Measurements from ENCODE around the gene PPIF. TPM values are rescaled to one million over a fixed set of nuclear protein-coding genes. Genes with fewer than 3 reads are reported as not detected.

Gene PPIF
- total RNA-seq, 2 donors from 2014 or later, result 50.4 to 51.0 TPM

GRCh38 chr10:79303631-79304478 lies 43.4 kb upstream of the PPIF start:
- no peak overlapping the region for H3K4me3 Mint-ChIP-seq

GRCh38 chr10:79304479-79305087 lies 42.7 kb upstream of the PPIF start:
- DNase-seq, result no peak
- Histone ChIP-seq H3K9me3 (ENCODE audit: control insufficient read depth, low read length) (no peaks in the 10 kb centered on the region), H3K36me3 (ENCODE audit: control insufficient read depth, insufficient read depth, low read length) (peaks cover 61% of the 10 kb centered on the region), H3K27ac (ENCODE audit: low read depth, low read length) (no peak overlapping the region), H3K9ac (ENCODE audit: extremely low read depth, low read length, poor library complexity, severe bottlenecking) (no peak overlapping the region), H3K27me3 (ENCODE audit: control insufficient read depth, insufficient read depth, low read length, poor library complexity, severe bottlenecking) (no peaks in the 10 kb centered on the region), H3K4me1 (ENCODE audit: control insufficient read depth, insufficient read depth, low read length) (no peaks in the 10 kb centered on the region), H3K4me3 (ENCODE audit: low read length) (no peak overlapping the region)
- Mint-ChIP-seq H3K4me1 (no peaks in the 10 kb centered on the region), H3K27me3 (ENCODE audit: insufficient read depth) (no peaks in the 10 kb centered on the region), H3K9me3 (no peaks in the 10 kb centered on the region), H3K36me3 (ENCODE audit: low read depth) (peaks cover 59% of the 10 kb centered on the region), H3K4me3 (no peak overlapping the region), H3K27ac (no peak overlapping the region)
- 75 to 90% methylated on average over 1 to 6 of the region's 6 CpGs for WGBS, 2 experiments (ENCODE audit: insufficient coverage in 1 of 2, insufficient read length in 1 of 2)
- TF ChIP-seq CTCF (conservative IDR thresholded peaks at IDR 0.05), result no peak

More at GRCh38 chr10:79303631-79304478, 43.4 kb upstream of the PPIF start:
- H3K27me3 ChIP-seq (ENCODE audit: control insufficient read depth, insufficient read depth, low read length, poor library complexity, severe bottlenecking), result no peaks in the 10 kb centered on the region
- H3K9ac ChIP-seq (ENCODE audit: extremely low read depth, low read length, poor library complexity, severe bottlenecking), result no peak overlapping the region
- H3K4me1 Mint-ChIP-seq, result no peaks in the 10 kb centered on the region
- H3K9me3 ChIP-seq (ENCODE audit: control insufficient read depth, low read length), result no peaks in the 10 kb centered on the region
- H3K4me3 ChIP-seq (ENCODE audit: low read length), result no peak overlapping the region
- H3K27ac Mint-ChIP-seq, result no peak overlapping the region
- H3K27ac ChIP-seq (ENCODE audit: low read depth, low read length), result no peak overlapping the region
- TF ChIP-seq CTCF (conservative IDR thresholded peaks at IDR 0.05), result no peak
- peaks cover 61% of the 10 kb centered on the region for H3K36me3 Mint-ChIP-seq (ENCODE audit: low read depth)
- H3K9me3 Mint-ChIP-seq, result no peaks in the 10 kb centered on the region
- no peak for DNase-seq
- no peaks in the 10 kb centered on the region for H3K4me1 ChIP-seq (ENCODE audit: control insufficient read depth, insufficient read depth, low read length)
- no peaks in the 10 kb centered on the region for H3K27me3 Mint-ChIP-seq (ENCODE audit: insufficient read depth)
- 95 to 96% methylated on average over 23 to 25 of the region's 25 CpGs for WGBS, 2 experiments (ENCODE audit: insufficient coverage in 1 of 2, insufficient read length in 1 of 2)
- peaks cover 68% of the 10 kb centered on the region for H3K36me3 ChIP-seq (ENCODE audit: control insufficient read depth, insufficient read depth, low read length)

GRCh38 chr10:79305515-79305914 lies 41.8 kb upstream of the PPIF start:
- TF ChIP-seq CTCF (conservative IDR thresholded peaks at IDR 0.05), result no peak
- Mint-ChIP-seq H3K4me3 (no peak overlapping the region), H3K36me3 (ENCODE audit: low read depth) (peaks cover 55% of the 10 kb centered on the region), H3K9me3 (no peaks in the 10 kb centered on the region), H3K4me1 (no peaks in the 10 kb centered on the region), H3K27ac (no peak overlapping the region), H3K27me3 (ENCODE audit: insufficient read depth) (no peaks in the 10 kb centered on the region)
- no peaks in the 10 kb centered on the region for H3K9me3 ChIP-seq (ENCODE audit: control insufficient read depth, low read length)
- 74 to 97% methylated on average over 3 to 8 of the region's 8 CpGs for WGBS, 2 experiments (ENCODE audit: insufficient coverage in 1 of 2, insufficient read length in 1 of 2)
- H3K36me3 ChIP-seq (ENCODE audit: control insufficient read depth, insufficient read depth, low read length), result peaks cover 52% of the 10 kb centered on the region
- H3K4me1 ChIP-seq (ENCODE audit: control insufficient read depth, insufficient read depth, low read length), result no peaks in the 10 kb centered on the region
- DNase-seq, result no peak
- H3K9ac ChIP-seq (ENCODE audit: extremely low read depth, low read length, poor library complexity, severe bottlenecking), result no peak overlapping the region
- H3K27me3 ChIP-seq (ENCODE audit: control insufficient read depth, insufficient read depth, low read length, poor library complexity, severe bottlenecking), result no peaks in the 10 kb centered on the region
- no peak overlapping the region for H3K27ac ChIP-seq (ENCODE audit: low read depth, low read length)
- H3K4me3 ChIP-seq (ENCODE audit: low read length), result no peak overlapping the region

Measured in endodermal cell (in vitro differentiated cells).